ENCODE measurements around the gene ABCB11. TPM values are rescaled to one million over a fixed set of nuclear protein-coding genes. Genes with fewer than 3 reads are reported as not detected.

The ABCB11 gene
- total and polyA plus RNA-seq, 11 donors = 0.05 to 0.10 (median 0.09) TPM; not detected in 6

DNA sequence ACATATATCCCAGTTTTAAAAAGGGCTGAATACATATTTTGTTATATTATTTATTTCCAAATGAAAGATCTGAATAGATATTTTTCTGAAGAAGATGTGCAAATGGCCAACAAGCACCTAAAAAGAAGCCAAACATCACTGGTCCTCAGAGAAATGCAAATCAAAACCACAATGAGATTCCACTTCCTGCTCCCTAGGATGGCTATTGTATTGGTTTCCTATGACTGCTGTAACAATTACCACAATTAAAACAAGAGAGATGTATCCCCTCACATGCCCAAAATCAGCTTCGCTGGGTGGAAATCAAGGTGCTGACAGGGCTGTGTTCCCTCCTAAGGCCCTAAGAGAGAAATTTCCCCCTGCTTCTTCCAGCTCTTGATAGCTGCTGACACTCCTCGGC is 23.2 kb downstream of the ABCB11 start:
- ATAC-seq (no peak), DNase-seq (no peak)
- 35 to 52% (median 44%) methylated on average over 2 of the region's 2 CpGs for WGBS, 4 donors
- no peaks in the 10 kb centered on the region for H3K36me3 ChIP-seq
- H3K4me1 ChIP-seq = peaks cover 0 to 13% (median 4%) of the 10 kb centered on the region in 12 donors
- peaks cover 0 to 5% (median 0%) of the 10 kb centered on the region in 12 donors for H3K9me3 ChIP-seq
- intact Hi-C loops (cut with DNase I) = no loop called here
- no peak overlapping the region for H3K27ac ChIP-seq
- no peaks in the 10 kb centered on the region for H3K27me3 ChIP-seq
- H3K4me3 ChIP-seq = no peak overlapping the region
- TF ChIP-seq, protein P1, sequence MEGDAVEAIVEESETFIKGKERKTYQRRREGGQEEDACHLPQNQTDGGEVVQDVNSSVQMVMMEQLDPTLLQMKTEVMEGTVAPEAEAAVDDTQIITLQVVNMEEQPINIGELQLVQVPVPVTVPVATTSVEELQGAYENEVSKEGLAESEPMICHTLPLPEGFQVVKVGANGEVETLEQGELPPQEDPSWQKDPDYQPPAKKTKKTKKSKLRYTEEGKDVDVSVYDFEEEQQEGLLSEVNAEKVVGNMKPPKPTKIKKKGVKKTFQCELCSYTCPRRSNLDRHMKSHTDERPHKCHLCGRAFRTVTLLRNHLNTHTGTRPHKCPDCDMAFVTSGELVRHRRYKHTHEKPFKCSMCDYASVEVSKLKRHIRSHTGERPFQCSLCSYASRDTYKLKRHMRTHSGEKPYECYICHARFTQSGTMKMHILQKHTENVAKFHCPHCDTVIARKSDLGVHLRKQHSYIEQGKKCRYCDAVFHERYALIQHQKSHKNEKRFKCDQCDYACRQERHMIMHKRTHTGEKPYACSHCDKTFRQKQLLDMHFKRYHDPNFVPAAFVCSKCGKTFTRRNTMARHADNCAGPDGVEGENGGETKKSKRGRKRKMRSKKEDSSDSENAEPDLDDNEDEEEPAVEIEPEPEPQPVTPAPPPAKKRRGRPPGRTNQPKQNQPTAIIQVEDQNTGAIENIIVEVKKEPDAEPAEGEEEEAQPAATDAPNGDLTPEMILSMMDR (IDR thresholded peaks at IDR 0.05) = no peak
- no peak for TF ChIP-seq POLR2A (IDR thresholded peaks at IDR 0.05)

DNA sequence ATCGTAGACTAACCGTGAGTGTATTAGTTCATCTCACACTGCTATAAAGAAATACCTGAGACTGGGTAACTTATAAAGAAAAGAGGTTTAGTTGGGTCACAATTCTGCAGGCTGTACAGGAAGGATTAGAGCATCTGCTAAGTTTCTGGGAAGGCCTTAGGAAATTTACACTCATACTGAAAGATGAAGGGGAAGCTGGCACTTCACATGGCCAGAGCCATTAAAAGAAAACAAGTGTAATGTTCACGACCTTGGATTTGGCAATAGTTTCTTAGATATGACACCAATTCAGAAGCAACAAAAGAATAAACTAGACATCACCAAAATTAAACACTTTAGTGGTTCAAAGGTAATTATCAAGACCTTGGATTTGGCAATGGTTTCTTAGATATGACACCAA is 23.8 kb downstream of the ABCB11 start:
- intact Hi-C loops (cut with DNase I) = no loop called here
- TF ChIP-seq POLR2A (IDR thresholded peaks at IDR 0.05) = no peak
- TF ChIP-seq, protein P1 (IDR thresholded peaks at IDR 0.05) = no peak
- DNase-seq (no peak), ATAC-seq (no peak)
- Histone ChIP-seq H3K9me3 (peaks cover 0 to 5% (median 0%) of the 10 kb centered on the region in 12 donors), H3K27me3 (no peaks in the 10 kb centered on the region), H3K36me3 (no peaks in the 10 kb centered on the region), H3K27ac (no peak overlapping the region), H3K4me3 (no peak overlapping the region), H3K4me1 (peaks cover 0 to 9% (median under 1%) of the 10 kb centered on the region in 12 donors)
- WGBS, 4 donors = 70 to 79% (median 75%) methylated on average over 3 of the region's 3 CpGs

DNA sequence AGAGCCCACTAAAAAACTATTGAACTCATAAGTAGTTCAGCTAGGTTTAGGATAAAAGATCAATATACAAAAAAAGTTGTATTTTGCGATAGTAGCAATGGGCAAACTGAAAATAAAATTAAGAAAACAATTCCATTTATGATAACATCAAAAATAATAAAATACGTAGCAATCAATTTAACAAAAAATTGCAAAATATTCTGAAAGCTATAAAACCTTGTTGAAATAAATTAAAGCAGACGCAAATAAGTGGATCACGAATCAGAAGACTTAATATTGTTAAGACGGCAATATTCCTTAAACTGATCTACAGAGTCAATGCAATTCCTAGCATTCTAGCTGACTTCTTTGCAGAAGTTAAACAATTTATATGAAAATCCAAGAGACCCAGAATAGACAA is 24.5 kb downstream of the ABCB11 start:
- no peaks in the 10 kb centered on the region for H3K27me3 ChIP-seq
- peaks cover 0 to 5% (median 0%) of the 10 kb centered on the region in 12 donors for H3K9me3 ChIP-seq
- WGBS, 4 donors = 92 to 96% (median 94%) methylated on average over 5 of the region's 5 CpGs
- H3K36me3 ChIP-seq = no peaks in the 10 kb centered on the region
- ATAC-seq (no peak), DNase-seq (no peak)
- no peak for TF ChIP-seq POLR2A (IDR thresholded peaks at IDR 0.05)
- TF ChIP-seq, protein P1 (IDR thresholded peaks at IDR 0.05) = no peak
- no peak overlapping the region for H3K4me3 ChIP-seq
- intact Hi-C loops (cut with DNase I) = no loop called here
- peaks cover 0 to 8% (median 0%) of the 10 kb centered on the region in 12 donors for H3K4me1 ChIP-seq
- no peak overlapping the region for H3K27ac ChIP-seq

DNA sequence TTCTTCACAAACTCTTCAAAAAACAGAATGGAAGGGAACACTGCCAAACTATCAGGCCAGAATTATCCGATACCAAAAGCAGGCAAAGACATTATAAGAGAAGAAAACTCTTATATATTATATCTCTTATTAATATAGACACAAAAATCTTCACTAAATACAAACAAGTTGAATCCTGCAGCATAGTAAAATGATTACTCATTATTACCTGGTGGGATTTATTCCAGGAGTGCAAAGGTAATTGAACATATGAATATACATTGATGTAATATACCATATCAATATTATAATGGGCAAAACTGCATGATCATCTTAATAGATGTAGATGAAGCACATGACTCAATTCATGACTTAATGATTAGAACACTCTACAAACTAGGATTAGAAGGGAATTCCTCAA is 25.1 kb downstream of the ABCB11 start:
- no peaks in the 10 kb centered on the region for H3K36me3 ChIP-seq
- ATAC-seq (no peak), DNase-seq (no peak)
- H3K4me3 ChIP-seq = no peak overlapping the region
- WGBS, 4 donors = 86 to 96% (median 92%) methylated on average over 1 of the region's 1 CpG
- peaks cover 0 to 5% (median 0%) of the 10 kb centered on the region in 12 donors for H3K9me3 ChIP-seq
- TF ChIP-seq, protein P1 (IDR thresholded peaks at IDR 0.05) = no peak
- TF ChIP-seq POLR2A (IDR thresholded peaks at IDR 0.05) = no peak
- H3K27ac ChIP-seq = no peak overlapping the region
- H3K27me3 ChIP-seq = no peaks in the 10 kb centered on the region
- intact Hi-C loops (cut with DNase I) = no loop called here
- H3K4me1 ChIP-seq = peaks cover 0 to 8% (median 0%) of the 10 kb centered on the region in 12 donors
